DMS79 (cell line): ENCODE results near the gene OPRD1.

Experiments
- DNase-seq: peaks from one replicate; lab custom pipeline; 2025; lab: John Stamatoyannopoulos, UW

Gene OPRD1

GRCh38 chr1:28910379-28911115 is 98.6 kb downstream of the OPRD1 start:
- no peak for DNase-seq

DNA sequence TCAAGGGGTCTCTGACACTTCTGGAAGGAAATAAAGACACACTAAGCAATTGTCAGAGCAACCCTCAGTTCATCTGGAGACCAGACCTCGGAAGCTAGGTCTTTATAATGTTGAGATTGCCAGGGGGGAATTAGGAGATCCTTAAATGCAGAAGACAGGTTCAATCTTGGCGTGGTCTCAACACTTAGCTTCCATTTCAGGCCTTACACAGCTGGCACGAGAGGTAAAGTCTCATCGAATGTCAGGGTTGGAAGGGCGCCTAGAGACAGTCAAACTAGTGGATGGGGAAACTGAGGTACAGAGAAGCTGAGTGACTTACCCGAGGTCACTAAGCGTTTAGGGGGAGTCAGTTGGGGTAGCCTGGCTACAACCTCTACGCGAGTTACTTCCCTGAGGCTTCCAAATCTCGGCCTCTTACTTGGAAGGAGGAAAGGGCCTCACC is 101.8 kb downstream of the OPRD1 start:
- no peak for DNase-seq

GRCh38 chr1:28914228-28915030 is 102.5 kb downstream of the OPRD1 start, which contains the start of gene EPB41:
Gene EPB41 (plus strand): TSS chr1:28914569. CDS start chr1:28987438, 72,869 bp downstream.
- DNase-seq: peak; percentile 99

DNA sequence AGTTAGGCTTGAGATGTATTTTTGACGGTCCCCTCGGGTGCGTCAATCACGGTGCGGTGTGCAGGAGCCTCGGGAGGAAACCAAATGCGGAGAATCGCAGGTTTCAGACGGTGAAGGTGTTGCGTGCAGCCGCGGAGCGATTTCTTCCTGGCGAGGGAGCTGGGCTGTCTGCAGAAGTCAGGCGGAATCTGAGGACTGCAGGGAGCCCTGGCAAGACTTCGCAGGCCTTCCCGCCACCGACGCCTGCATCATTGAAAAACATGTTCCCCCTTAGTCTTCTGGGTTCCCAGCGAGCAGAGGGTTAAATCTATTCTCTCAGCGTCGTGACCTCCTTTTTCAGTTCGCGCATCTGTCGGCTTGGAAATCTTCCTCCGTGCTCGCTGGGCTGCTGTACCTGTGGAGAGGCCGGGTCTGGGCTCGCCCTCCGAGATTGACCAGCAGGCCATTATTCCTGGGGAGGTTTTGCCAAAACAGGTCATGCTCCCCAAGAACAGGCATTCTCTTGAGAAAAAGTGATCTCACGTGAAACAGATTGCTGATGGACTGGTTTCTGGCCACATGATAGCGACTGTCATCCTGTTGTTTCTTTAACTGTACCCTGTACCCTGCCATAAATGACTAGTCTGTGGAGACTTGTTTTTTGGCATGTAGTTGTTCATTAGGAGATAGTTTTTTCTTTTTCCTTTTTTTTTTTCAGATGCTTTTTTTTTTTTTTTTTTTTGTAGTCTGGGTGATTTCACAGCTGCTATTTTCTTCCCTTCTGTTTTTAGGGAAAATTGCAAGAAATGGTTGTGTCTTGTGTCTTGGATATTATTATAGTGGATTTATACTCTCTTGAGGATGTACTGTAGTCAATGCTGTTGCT is 103.3 kb downstream of the OPRD1 start:
- DNase-seq: peak; percentile 44

DNA sequence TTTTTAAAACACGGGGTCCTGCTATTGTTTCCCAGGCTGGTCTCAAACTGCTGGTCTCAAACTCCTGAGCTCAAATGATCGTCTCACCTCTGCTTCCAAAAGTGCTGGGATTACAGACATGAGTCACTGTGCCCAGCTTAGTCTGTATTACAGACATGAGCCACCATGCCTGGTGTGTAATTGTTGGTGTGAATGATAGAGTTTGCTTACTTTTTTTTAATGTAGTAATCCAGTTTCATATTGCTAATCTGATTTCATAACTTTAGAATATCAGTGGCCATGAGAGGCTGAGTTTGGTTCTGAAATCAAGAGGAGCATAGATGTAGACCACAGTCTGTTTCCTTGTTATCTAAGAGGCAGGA is 105.8 kb downstream of the OPRD1 start:
- DNase-seq: no peak
